Activated CD8-positive, alpha-beta memory T cell treated with anti-CD3 and anti-CD28 coated beads for 36 hours (primary cell): Measurements from ENCODE around the gene CKAP4. TPM values are rescaled to one million over a fixed set of nuclear protein-coding genes. Genes with fewer than 3 reads are reported as not detected.

Experiments used
- CTCF ChIA-PET: fragments of 350-600 bp; sonication (Branson Sonifier 250); formaldehyde crosslinking; loops from one replicate; lab custom pipeline; 2021; ENCODE audit warnings: antibody characterized with exemption; lab: Charles Lee
- POLR2A ChIA-PET: fragments of 350-600 bp; sonication (Branson Sonifier 250); formaldehyde crosslinking; loops from one replicate; lab custom pipeline; 2021; ENCODE audit warnings: antibody characterized with exemption; lab: Charles Lee
- total RNA-seq, 2 experiments: library from RNA; stranded (reverse); gene quantifications; one replicate each; pipeline ENCODE4 v1.2.3, GENCODE V29; 2021

CKAP4 gene
- total RNA-seq, 2 experiments from 2014 or later: 14.2 to 15.3 TPM

DNA sequence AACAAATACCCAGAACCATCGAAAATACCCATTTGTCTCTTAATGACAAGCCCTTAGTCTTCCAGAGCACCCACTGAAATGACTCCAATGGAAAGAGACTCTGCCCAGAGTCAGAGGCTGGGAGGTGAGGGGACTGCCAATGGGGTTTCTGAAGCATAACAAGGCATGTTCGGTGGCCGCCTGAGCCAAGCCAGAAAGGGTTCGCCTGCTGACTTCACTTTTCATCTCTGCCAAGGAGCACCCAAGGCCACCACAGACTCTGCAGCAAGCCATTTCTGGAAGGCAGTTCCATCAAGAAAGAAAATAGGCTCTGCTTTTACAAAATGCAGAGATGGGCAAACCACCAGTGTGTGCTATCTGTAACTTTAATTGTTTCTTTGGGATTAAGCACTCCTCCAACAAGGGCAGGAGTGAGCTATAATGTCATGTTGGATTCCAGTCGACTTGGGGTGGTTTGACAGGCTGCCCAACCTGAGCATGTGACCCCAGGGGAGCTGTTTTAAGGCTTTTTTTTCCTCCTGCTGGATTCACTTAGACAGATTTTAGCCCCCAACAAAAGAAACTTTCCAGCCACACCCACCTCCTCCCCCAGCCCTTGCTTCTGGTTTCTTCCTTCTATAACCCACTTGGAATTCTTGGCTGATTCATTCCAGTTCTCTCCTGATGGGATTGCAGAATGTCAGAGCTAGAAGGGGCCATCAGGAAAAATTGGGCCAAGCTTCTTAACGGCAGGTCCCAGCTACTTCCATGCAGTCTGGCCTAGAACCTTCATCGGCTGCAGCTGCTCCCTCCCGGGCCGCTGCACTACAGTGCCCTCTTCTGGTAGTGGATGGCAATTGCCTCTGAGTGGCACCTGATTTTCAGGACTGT, 24.1 kb downstream of the CKAP4 start:
- ChIA-PET POLR2A (no interaction called here), CTCF (interaction anchor here (0.6 to 1.3 kb wide), 11 partner anchors 8 to 833 kb away, joined by 3 to 5 read pairs (median 3); partner anchors contain the start of gene POLR3B)

DNA sequence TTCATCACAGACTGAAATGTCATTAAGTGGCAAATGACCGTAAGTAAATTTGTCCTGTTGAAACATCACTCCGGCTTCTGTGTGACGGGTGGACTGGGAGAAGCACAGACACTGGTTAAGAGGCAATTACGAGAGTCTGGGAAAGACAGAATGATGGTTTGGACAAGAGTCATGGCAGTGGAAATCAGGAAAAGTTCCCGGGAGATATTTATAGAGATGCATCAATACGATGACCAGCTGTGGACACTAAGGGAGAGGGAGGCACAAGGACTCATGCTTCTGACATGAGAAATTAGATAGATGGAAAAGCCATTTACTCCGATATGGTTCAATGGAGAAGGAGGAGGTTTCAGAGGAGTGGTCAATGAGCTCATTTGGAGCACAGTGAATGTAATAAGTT, 27.3 kb downstream of the CKAP4 start:
- CTCF ChIA-PET: no interaction called here
- POLR2A ChIA-PET: no interaction called here

DNA sequence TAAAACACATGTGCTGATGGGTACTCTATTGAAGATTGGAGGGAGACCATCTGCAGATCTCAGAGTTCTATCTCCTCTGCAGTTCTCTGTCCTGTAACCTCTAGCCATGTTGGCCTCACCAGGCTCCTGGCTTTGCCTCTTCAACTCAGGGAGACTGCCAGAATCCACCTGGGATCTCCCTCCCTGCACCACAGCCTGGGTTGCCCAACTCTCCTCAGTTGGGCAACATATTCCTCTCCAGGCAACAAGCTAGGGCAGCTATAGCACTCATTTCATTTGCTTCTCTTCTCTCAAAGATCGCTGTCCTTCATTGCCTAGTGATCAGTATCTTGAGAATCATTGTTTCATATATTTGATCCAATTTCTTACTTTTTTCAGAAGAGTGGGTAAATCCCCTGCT, 28.8 kb downstream of the CKAP4 start:
- CTCF ChIA-PET: no interaction called here
- POLR2A ChIA-PET: no interaction called here

DNA sequence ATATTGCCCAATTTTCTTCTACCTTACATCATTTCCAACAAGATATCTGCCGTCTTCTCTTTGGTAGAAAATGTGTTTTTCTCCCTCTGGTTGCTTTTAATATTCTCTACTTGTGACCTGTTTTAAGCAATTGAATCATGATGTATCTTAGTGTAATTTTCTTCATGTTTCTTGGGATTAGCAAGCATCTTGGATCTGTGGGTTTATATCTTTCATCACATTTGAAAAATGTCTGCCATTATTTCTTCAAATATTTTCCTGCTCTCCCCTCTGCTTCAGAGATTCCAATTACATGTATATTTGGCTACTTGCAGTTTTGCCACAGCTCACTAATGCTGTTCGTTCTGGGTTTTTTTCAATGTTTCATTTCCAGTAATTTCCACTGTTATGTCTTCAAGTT, 30.1 kb downstream of the CKAP4 start:
- POLR2A ChIA-PET: no interaction called here
- CTCF ChIA-PET: no interaction called here

DNA sequence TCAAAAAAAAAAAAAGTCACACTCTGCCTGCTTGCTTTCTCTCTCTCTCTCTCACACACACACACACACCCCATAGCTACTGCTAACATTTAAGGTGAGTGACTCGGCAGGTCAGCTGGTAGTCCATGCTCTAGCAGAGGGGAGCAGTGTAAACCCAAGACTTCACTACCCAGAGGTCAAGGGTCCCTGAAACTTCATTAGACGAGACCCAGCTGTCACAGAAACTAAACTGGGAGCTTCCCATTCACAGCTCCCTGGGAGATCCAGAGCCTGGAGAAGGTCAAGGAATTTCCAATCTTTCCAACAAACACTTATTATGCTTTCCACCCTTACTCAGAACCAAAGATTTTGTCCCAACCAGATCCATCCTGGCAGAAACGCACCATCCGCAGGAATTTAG, 33.2 kb downstream of the CKAP4 start:
- ChIA-PET POLR2A (no interaction called here), CTCF (interaction anchor here (1.2 kb wide), 1 partner anchor 9 kb away, joined by 3 read pairs; no protein-coding TSS in a partner anchor)

DNA sequence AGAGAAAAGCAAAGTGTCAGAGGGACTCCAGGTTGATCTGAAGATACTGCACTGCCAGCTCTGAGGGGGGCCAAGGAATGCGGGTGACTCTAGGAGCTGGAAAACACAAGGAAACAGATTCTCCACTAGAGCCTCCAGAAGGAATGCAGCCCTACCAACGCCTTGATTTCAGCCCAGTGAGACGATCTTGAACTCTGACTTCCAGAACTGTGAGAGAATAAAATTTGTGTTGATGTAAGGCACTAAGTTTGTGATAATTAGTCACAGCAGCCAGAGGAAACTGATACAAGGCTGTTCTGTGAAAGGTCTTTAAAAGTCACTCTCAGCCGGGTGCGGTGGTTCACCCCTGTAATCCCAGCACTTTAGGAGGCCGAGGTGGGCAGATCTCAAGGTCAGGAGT, 34.2 kb downstream of the CKAP4 start:
- POLR2A ChIA-PET: no interaction called here
- CTCF ChIA-PET: interaction anchor here (1.2 kb wide), 1 partner anchor 10 kb away, joined by 3 read pairs; no protein-coding TSS in a partner anchor

DNA sequence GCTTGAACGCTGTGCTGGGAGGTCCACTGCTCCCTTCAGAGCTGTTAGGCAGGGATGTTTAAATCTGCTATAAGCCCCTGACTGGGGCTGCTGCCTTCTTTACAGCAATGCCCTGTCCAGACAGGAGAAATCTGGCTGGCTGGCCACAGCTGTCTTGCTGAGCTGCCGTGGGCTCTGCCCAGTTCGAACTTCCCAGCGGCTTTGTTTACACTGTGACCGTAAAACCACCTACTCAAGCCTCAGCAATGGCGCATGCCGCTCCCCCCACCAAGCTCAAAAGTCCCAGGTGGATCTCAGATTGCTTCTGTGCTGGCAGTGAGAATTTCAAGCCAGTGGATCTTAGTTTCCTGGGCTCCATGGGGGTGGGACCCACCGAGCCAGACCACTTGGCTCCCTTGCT, 35.8 kb downstream of the CKAP4 start:
- CTCF ChIA-PET: no interaction called here
- POLR2A ChIA-PET: no interaction called here

DNA sequence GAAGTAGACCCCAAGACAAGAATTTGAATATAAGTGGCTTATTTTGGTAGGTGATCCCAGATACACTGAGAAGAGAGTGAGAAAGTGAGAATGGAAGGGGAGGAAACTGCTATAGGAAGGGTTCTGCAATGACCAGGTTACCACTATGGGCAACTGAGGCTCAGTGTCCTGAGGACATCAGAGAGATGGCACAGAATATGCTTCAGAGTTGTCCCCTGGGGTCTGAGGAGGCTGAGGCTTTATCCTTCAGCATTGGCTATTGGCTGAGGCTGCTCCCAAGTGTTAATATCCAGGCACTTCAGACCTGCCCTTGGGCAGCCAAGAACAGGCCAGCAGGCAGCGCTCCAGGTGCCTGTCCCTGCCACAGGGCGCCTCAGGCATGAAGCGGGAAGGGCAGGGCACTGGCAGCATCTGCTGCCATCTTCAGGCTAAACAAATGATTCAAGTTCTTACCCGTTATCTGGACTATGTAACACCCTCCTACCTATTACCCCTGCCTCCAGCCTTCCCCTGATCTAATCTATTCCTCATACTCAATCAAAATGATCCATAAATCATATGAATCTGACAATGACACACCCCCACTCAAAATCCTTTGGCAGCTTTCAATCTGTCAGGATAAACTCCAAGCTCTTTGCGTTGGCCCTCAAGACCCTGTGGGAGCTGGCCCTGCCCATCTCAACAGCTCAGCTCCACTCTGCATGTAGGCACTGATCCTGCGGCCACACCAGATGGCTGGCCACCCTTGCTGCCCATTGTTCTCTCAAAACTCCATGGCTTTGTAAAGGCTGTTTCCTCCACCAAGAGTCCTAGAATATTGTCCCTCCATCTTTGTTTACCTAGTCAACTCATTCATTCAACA, 42.4 kb downstream of the CKAP4 start:
- CTCF ChIA-PET: interaction anchor here (1.2 kb wide), 1 partner anchor 842 kb away, joined by 3 read pairs; no protein-coding TSS in a partner anchor
- POLR2A ChIA-PET: no interaction called here

DNA sequence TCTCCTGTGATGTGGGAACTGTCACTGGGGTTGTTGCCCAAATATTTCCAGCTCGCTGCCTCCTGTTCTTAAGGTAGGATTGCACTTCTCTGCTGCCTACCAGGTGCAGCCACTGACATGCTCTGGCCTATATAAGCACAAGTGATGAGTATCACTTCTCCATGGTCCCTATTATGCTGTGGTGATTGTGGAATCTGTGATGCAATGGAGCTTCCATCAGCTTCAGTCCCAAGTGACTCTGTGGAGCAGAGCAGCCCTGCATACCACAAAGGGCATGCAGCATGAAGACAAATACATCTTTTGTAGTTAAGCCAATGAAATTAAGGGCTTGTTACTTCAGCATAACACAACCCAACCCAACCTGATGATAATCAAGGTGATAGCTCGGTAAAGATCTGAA, 43.5 kb downstream of the CKAP4 start:
- CTCF ChIA-PET: interaction anchor here (1.2 kb wide), 1 partner anchor 843 kb away, joined by 3 read pairs; no protein-coding TSS in a partner anchor
- POLR2A ChIA-PET: no interaction called here

DNA sequence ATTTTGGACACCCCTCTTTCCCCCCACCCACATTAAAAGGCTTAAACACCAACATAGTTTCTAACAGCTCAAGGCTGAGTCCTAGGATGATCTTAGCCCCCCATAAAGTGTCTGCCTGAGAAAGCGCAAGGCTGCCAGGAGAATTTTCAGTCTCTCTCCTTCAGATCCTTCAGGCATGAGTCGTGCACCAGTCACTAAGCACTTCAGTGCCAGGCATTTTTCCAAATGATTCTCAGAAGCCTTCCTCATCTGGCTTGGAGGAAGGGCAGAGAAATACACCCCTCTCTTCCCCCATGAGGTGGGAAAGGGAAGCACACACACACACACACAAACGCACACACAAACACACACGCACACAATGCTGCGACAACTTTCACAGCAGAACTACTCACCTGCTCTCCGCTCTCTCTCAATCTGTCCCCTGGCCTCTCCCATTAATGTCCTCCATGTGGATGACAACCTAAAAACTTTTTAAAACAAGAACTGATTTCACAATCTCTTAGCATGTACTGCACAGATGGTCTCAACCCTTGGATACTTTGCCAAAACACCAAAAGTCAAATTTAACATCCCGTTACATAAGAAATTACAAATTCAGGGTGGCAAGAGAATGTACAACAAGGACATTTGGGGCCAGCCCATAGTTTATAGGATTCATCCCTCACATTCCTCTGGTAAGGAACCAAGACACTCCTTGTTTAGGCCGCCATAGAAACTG, 49.8 kb downstream of the CKAP4 start:
- ChIA-PET CTCF (no interaction called here), POLR2A (no interaction called here)

DNA sequence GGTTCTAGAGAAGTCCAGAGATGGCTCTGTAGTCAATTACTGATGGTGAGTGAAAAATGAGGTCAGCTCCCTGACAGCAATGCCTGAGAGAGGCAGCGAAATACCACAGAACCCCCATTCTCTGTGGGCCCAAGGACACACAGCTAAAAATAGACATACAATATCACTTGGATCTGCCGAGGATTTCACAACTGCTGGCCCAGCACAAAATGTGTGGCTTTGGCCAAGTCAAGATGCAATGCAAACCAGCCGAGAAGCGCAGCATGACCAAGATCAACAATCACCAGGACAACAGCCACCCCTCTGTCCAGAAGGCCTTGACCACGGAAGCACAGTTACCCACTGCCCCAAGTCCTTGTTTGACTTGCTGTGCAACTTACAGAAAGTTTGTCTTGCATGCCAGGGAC, 52.2 kb downstream of the CKAP4 start:
- POLR2A ChIA-PET: no interaction called here
- CTCF ChIA-PET: no interaction called here

DNA sequence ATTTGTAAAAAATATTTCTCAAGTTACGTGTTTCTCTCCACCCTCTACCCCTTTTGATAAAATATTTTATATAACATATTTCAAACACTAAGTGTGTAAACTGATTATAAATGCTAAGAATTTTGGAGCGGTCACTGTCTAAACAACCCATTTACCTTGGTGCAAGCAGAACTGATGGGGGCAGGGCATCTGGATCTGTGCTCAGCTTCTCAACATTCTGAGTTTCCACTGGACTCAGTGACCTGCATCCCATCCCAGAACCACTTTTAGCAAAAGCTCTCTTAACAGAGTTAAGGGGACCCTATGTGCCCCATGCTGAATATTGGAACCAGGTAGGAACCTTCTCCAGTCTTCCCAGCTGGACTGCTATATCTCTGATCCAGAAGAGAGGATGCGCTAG, 53.5 kb downstream of the CKAP4 start:
- ChIA-PET POLR2A (no interaction called here), CTCF (no interaction called here)

DNA sequence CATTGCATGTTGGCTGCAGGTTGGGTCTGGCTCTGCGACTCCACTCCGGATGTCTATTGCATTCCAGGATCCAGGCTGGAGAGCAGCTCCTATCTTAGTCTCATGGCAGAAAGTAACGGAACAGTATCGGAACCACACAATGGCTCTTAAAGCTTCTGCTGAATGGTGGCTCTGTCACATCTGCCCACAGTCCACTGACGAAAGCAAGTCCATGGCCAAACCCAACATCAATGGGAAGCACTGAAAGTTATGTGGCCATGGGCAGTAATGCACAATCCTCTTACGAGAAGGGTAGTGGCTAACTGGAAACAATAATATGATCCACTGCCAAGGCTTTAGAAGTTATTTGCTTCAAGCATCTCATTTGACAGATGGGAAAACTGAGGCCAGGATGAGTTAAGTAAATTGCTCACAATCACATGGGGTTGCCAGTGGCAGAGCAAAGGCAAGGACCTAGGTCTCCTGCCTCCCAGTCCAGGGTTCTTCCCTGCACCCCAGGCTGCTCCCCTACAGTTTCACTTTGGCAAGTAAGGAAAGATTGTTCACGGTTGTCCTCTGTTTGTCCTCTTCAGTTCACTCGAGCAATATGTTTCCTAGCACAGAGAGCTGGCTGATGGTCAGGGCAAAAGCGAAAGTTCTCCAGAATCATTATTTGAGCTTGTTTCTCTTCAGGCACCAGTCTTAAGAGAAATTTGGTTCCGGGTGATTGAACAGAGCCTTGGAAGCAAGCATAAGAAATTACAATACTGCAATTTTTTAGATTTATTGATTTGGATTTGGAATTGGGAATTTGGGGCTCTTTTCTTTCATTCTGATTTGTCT, 54.2 kb downstream of the CKAP4 start:
- ChIA-PET POLR2A (no interaction called here), CTCF (no interaction called here)

DNA sequence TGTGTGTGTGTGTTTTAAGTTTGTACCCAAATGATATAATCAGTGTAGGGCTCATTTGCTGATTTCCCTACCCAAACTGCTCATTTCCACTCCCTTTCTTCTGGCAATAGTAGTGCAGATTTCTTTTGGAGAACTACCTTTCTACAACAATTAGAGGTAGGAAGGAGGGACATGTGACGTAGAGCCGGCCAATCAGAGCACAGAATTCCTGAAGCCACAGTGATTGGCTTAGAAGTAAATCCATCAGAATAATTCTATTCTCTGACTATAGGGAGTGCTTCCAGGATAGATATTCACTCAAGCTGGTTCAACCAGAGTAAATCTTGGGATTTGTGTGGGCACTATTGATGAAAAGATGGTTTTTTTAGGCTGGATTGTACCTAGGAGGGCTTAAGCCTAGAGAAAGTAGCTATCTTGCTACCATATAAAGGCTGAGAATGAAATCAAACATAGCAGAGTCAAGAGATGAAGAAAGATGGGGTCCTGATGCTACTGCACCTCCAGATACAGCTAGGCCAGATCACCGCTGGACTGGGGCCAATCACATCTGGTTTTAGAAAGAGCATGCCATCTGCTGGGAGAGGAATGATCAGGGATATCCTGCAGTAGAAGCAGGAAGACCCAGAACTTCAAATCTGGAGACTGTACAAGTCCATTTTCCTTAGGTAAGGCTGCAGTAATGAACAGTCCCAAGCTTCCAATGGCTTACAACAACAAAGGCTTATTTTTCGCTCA, 55.0 kb downstream of the CKAP4 start:
- ChIA-PET POLR2A (no interaction called here), CTCF (no interaction called here)

DNA sequence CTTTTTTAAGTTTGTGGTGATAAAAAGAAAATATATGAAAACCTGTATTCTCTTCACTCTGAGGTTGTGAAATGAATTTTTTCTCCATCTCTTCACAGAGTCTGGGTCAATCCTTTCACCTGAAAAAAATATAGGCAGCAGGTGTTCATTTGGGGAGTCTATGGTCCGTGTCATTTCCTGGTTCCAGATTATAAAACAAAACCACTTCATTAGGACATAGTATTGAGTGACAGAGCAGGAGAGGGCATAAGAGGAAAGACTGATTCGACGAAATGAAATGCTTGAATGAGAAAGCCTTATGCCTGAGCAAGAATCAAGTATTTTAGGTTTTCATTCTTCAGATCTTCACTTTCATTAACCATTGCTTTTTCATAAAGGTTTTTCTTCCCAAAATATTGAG, 57.2 kb downstream of the CKAP4 start:
- CTCF ChIA-PET: no interaction called here

DNA sequence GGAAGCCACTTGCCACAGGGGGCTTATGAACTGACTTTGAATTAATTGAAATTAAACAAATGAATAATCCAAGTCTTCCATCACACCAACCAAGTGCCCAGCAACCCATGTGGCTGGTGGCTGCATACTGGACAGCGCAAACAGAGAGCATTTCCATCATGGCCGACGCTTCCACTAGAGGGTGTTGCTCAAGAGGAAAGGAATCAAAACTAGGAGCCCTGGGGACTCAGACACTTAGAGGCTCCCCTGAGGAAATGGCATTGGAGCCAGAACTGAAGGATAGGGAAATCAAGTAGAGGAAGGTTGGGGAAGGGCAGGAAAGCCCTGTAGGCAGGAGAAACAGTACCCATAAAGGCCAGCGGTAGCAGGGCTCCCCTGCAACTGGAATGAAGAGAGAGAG, 58.5 kb downstream of the CKAP4 start:
- CTCF ChIA-PET: interaction anchor here (1.4 kb wide), 1 partner anchor 10 kb away, joined by 4 read pairs; no protein-coding TSS in a partner anchor
- POLR2A ChIA-PET: no interaction called here

More for the DNA sequence above, 57.2 kb downstream of the CKAP4 start:
- POLR2A ChIA-PET: no interaction called here

DNA sequence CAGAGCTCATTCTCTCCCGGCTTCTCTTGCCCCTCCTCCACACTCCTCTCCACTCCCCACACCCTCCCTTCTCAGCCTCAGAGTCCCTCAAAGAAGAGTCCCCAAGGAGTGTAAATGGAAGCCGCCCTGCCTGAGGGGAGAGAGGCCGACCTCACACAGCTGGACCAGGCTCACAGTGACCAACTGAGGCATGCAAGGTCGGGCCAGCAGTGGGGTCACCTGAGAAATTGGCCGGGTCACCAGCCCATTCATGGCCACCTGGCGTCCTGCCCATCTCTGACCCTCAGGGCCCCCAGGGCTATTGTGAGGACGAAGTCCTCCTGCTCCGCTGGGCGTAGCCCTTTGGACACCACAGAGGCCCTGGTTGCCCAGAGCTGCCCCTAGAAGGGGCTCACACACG, 59.6 kb downstream of the CKAP4 start:
- POLR2A ChIA-PET: no interaction called here
- CTCF ChIA-PET: interaction anchor here (1.4 kb wide), 1 partner anchor 9 kb away, joined by 4 read pairs; no protein-coding TSS in a partner anchor
